GM12878 (cell line): ENCODE data around the gene BCL2.

Source experiments
- ELK1 ChIP-seq: IDR thresholded peaks from 2 replicates; pipeline ENCODE4 v1.6.1; 2012; ENCODE audit warnings: low read depth, low read length, improper control_type of control experiment
- ESRRA ChIP-seq: IDR thresholded peaks from 2 replicates; pipeline ENCODE4 v1.6.1; 2012; ENCODE audit warnings: mild to moderate bottlenecking, low read length, improper control_type of control experiment
- IKZF2 ChIP-seq, 2 experiments: fragments of 450-650 bp; IDR thresholded peaks; 2 replicates each; pipeline ENCODE4 v1.6.1; 2017; ENCODE audit warnings: mild to moderate bottlenecking in 2 of 2, moderate library complexity in 2 of 2
- JUNB ChIP-seq: IDR thresholded peaks from 2 replicates; pipeline ENCODE4 v1.6.1; 2016; ENCODE audit warnings: antibody characterized with exemption, mild to moderate bottlenecking
- MTA2 ChIP-seq: fragments of 450-650 bp; IDR thresholded peaks from 2 replicates; pipeline ENCODE4 v1.6.1; 2016; ENCODE audit warnings: low read depth, mild to moderate bottlenecking, moderate library complexity
- POLR2A ChIP-seq: IDR thresholded peaks from 2 replicates; pipeline ENCODE4 v1.6.1; 2011; ENCODE audit warnings: low read depth, mild to moderate bottlenecking, low read length
- RAD21 ChIP-seq: IDR thresholded peaks from 2 replicates; pipeline ENCODE4 v1.6.1; 2011; ENCODE audit warnings: mild to moderate bottlenecking, low read depth, low read length, moderate library complexity; ENCODE audit not compliant: insufficient read depth
- SIN3A ChIP-seq: IDR thresholded peaks from 2 replicates; pipeline ENCODE4 v1.6.1; 2012; ENCODE audit warnings: low read depth, low read length, improper control_type of control experiment
- SMC3 ChIP-seq: IDR thresholded peaks from 2 replicates; pipeline ENCODE4 v1.6.1; 2011; ENCODE audit warnings: low read length, improper control_type of control experiment, borderline replicate concordance
- TAF1 ChIP-seq: IDR thresholded peaks from 2 replicates; pipeline ENCODE4 v1.6.1; 2011; ENCODE audit warnings: mild to moderate bottlenecking, low read depth, low read length, borderline replicate concordance
- ZNF274 ChIP-seq: IDR thresholded peaks from one replicate; pipeline ENCODE4 v1.8.0; 2011; ENCODE audit not compliant: insufficient read length, insufficient read depth

DNA sequence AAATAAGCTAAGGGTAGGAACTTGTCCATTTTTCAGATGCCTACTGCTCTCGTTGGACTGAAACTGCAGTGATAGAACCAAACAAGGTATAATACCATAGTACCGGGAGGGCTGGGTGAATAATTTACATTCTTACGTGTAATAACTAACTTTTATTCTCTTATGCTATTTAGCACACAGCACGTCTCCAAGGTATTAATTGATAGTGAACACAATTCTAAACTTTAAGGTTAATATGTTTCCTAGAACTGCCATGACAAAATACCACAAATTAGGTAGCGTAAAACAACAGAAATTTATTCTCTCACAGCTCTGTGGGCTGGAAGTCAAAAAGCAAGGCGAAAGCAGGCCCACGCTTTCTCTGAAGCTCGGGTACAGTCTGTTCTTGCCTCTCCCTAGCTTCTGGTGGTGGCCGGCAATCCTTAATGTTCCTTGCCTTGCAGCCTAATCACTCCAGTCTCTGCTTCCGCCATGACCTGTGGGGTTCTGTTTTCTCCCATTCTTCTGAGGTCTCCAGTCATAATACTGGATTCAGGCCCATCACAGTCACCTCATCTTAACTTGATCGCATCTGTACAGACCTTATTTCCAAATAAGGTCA, 5.6 kb upstream of the BCL2 start:
- TF ChIP-seq RAD21 (no peak), SIN3A (no peak), JUNB (no peak), ESRRA (no peak), ELK1 (no peak), SMC3 (no peak), ZNF274 (no peak), MTA2 (no peak), POLR2A (no peak), IKZF2 (IDR thresholded peaks at IDR 0.05) (no peak), TAF1 (no peak)
